PC-3 (cell line): Measurements from ENCODE around the gene BRME1. TPM values are rescaled to one million over a fixed set of nuclear protein-coding genes. Genes with fewer than 3 reads are reported as not detected.

Experiments
- ATAC-seq: fragments of 200-7000 bp; cut with Tn5 transposase; 2 replicates; pipeline ENCODE4 v1.9.1; 2020; ENCODE audit warnings: mild to moderate bottlenecking, moderate library complexity
- BruUV-seq: library from RNA; stranded (reverse); fragments of 400-500 nt; replicated peaks from 2 replicates; lab custom pipeline; 2021; lab: Mats Ljungman, UMichigan
- CTCF ChIA-PET: fragments of 300-600 bp; sonication (Branson Sonifier 250); formaldehyde crosslinking; loops from one replicate; lab custom pipeline; 2022; ENCODE audit warnings: antibody characterized with exemption; lab: Charles Lee
- POLR2A ChIA-PET: fragments of 300-600 bp; sonication (Branson Sonifier 250); formaldehyde crosslinking; loops from one replicate; lab custom pipeline; 2022; ENCODE audit warnings: antibody characterized with exemption; ENCODE audit not compliant: unreplicated experiment; lab: Charles Lee
- DNase-seq: peaks from one replicate; pipeline ENCODE4 v3.0.0-alpha.2; 2015
- H2AFZ ChIP-seq: fragments of 300-600 bp; sonication (generic); 2 replicates; pipeline ENCODE4 v1.6.0; 2016; ENCODE audit warnings: antibody characterized with exemption, low read length
- H3F3A ChIP-seq: fragments of 300-600 bp; sonication (generic); one replicate; pipeline ENCODE4 v1.6.0; 2017; ENCODE audit warnings: antibody characterized with exemption, low read length, control low read depth, mild to moderate bottlenecking; ENCODE audit not compliant: unreplicated experiment
- H3K27ac ChIP-seq: fragments of 300-600 bp; sonication (generic); 2 replicates; pipeline ENCODE4 v1.5.1; 2016; ENCODE audit warnings: mild to moderate bottlenecking, low read length
- H3K27me3 ChIP-seq: fragments of 300-600 bp; sonication (generic); 2 replicates; pipeline ENCODE4 v1.6.1; 2016; ENCODE audit warnings: low read length, mixed read lengths
- H3K36me3 ChIP-seq: fragments of 300-600 bp; sonication (generic); 2 replicates; pipeline ENCODE4 v1.6.1; 2016; ENCODE audit warnings: low read depth, mixed run types, low read length, mixed read lengths
- H3K4me1 ChIP-seq: fragments of 300-600 bp; sonication (generic); 2 replicates; pipeline ENCODE4 v1.5.1; 2016; ENCODE audit warnings: low read length; ENCODE audit not compliant: insufficient read depth
- H3K4me2 ChIP-seq: fragments of 300-600 bp; sonication (generic); 2 replicates; pipeline ENCODE4 v1.6.0; 2016; ENCODE audit warnings: low read length
- H3K4me3 ChIP-seq: fragments of 300-600 bp; sonication (generic); 2 replicates; pipeline ENCODE4 v1.5.1; 2016; ENCODE audit warnings: mild to moderate bottlenecking, low read length, mixed read lengths
- H3K79me2 ChIP-seq: fragments of 300-600 bp; sonication (generic); 2 replicates; pipeline ENCODE4 v1.6.1; 2017; ENCODE audit warnings: low read length, mixed read lengths
- H3K9ac ChIP-seq: fragments of 300-600 bp; sonication (generic); 2 replicates; pipeline ENCODE4 v1.6.0; 2016; ENCODE audit warnings: mild to moderate bottlenecking, low read length
- H3K9me2 ChIP-seq: fragments of 300-600 bp; sonication (generic); replicated peaks from 2 replicates; pipeline ENCODE4 v1.6.1; 2016; ENCODE audit warnings: mixed run types, low read length, mixed read lengths
- H3K9me3 ChIP-seq: fragments of 300-600 bp; sonication (generic); 2 replicates; pipeline ENCODE4 v1.6.1; 2016; ENCODE audit warnings: low read length, mixed read lengths
- H4K20me1 ChIP-seq: fragments of 300-600 bp; sonication (generic); 2 replicates; pipeline ENCODE4 v1.6.1; 2016; ENCODE audit warnings: low read length, mixed read lengths
- CTCF ChIP-seq: fragments of 300-600 bp; sonication (generic); conservative IDR thresholded peaks from 2 replicates; pipeline ENCODE4 v1.5.1; 2017; ENCODE audit warnings: antibody characterized with exemption, low read depth, mild to moderate bottlenecking, low read length
- EZH2 ChIP-seq: fragments of 300-600 bp; sonication (generic); IDR thresholded peaks from one replicate; pipeline ENCODE4 v1.6.1; 2017; ENCODE audit warnings: antibody characterized with exemption, mild to moderate bottlenecking, low read length; ENCODE audit not compliant: unreplicated experiment
- EZH2phosphoT487 ChIP-seq: fragments of 300-600 bp; sonication (generic); IDR thresholded peaks from 2 replicates; pipeline ENCODE4 v1.6.1; 2018; ENCODE audit warnings: mild to moderate bottlenecking, antibody characterized with exemption, low read length, borderline replicate concordance
- intact Hi-C: fragments of 100-400 bp; cut with micrococcal nuclease; formaldehyde crosslinking; loops from 2 replicates; pipeline ENCODE4 v1.9.0; 2023
- total RNA-seq: library from RNA; depleted of rRNA; stranded (reverse); fragments of >200 nt; gene quantifications from 2 replicates; pipeline ENCODE4 v1.2.3, GENCODE V29; 2014

Gene BRME1
- total RNA-seq, 1 experiment from 2014 or later = 6.0 TPM

GRCh38 chr19:13906910-13907309 is 993 bp upstream of the BRME1 start:
- no peaks in the 10 kb centered on the region for H3K9me2 ChIP-seq
- TSS peak; percentile 69 for BruUV-seq
- H3K9ac ChIP-seq = peak overlapping the region; percentile 79; the same call in 1 of the 2 replicates
- intact Hi-C loops = loop anchor here (1.0 to 2.0 kb wide), 2 partner anchors 26 to 45 kb away; partner anchors contain the start of gene DCAF15
- peaks cover 11% of the 10 kb centered on the region for H3K79me2 ChIP-seq
- ChIA-PET POLR2A (no interaction called here), CTCF (no interaction called here)
- peaks cover 11% of the 10 kb centered on the region for H3K4me1 ChIP-seq
- no peak overlapping the region for H3K27ac ChIP-seq
- DNase-seq (no peak), ATAC-seq (no peak)
- no peaks in the 10 kb centered on the region for H4K20me1 ChIP-seq
- H3K4me2 ChIP-seq = peak overlapping the region; percentile 83
- H3K9me3 ChIP-seq = no peaks in the 10 kb centered on the region
- peak overlapping the region; percentile 93 for H2AFZ ChIP-seq
- H3F3A ChIP-seq = no peaks in the 10 kb centered on the region
- H3K27me3 ChIP-seq = no peaks in the 10 kb centered on the region
- H3K4me3 ChIP-seq = peak overlapping the region; percentile 81
- peaks cover 3% of the 10 kb centered on the region; the same call in 1 of the 2 replicates for H3K36me3 ChIP-seq
- TF ChIP-seq CTCF (no peak), EZH2phosphoT487 (no peak), EZH2 (no peak)

GRCh38 chr19:13906521-13906904 is 596 bp upstream of the BRME1 start:
- intact Hi-C loops = loop anchor here (1.0 to 2.0 kb wide), 2 partner anchors 26 to 46 kb away; partner anchors contain the start of gene DCAF15

More at GRCh38 chr19:13906521-13906904, 596 bp upstream of the BRME1 start:
- Histone ChIP-seq H3K4me1 (peaks cover 11% of the 10 kb centered on the region), H3K36me3 (peaks cover 3% of the 10 kb centered on the region; the same call in 1 of the 2 replicates), H3F3A (no peaks in the 10 kb centered on the region), H3K27ac (no peak overlapping the region), H3K4me2 (peak overlapping the region; percentile 83), H3K9me2 (no peaks in the 10 kb centered on the region), H2AFZ (peak overlapping the region; percentile 93), H3K9me3 (no peaks in the 10 kb centered on the region), H3K27me3 (no peaks in the 10 kb centered on the region), H3K9ac (peak overlapping the region; percentile 79), H4K20me1 (no peaks in the 10 kb centered on the region), H3K4me3 (peak overlapping the region; percentile 81), H3K79me2 (peaks cover 11% of the 10 kb centered on the region)
- ATAC-seq = peak; percentile 56
- TF ChIP-seq EZH2 = no peak
- TF ChIP-seq CTCF = no peak
- TF ChIP-seq EZH2phosphoT487 = no peak
- ChIA-PET POLR2A (no interaction called here), CTCF (no interaction called here)
- BruUV-seq = no TSS peak
- peak; percentile 43 for DNase-seq
